GM21360 (cell line): ENCODE data around the gene ARHGAP33.
A peak's percentile ranks its signal among the peaks of the same experiment; 100 is the strongest.

Experiments
- ATAC-seq: cut with Tn5 transposase; IDR thresholded peaks from one replicate; pipeline ENCODE4 v1.9.1; 2021; ENCODE audit warnings: mild to moderate bottlenecking, moderate library complexity; ENCODE audit not compliant: unreplicated experiment

Gene ARHGAP33

GRCh38 chr19:35775298-35776101 is at the start of gene ARHGAP33:
TSS of gene ARHGAP33 (plus strand) at chr19:35775564. CDS start at chr19:35775659, 95 bp downstream.
- peak; percentile 86 for ATAC-seq

GRCh38 chr19:35727053-35727955 is 48.1 kb upstream of the ARHGAP33 start:
- no peak for ATAC-seq

- no peak for ATAC-seq
These were observed 47.2 kb upstream of the ARHGAP33 start for GRCh38 chr19:35727956-35728706.

- no peak for ATAC-seq
These were observed 46.3 kb upstream of the ARHGAP33 start for GRCh38 chr19:35729021-35729420.

- ATAC-seq = no peak
These were observed 45.6 kb upstream of the ARHGAP33 start for GRCh38 chr19:35729763-35730162.

GRCh38 chr19:35730326-35730725 is 45.0 kb upstream of the ARHGAP33 start:
- no peak for ATAC-seq

- ATAC-seq = no peak
These were observed 44.0 kb upstream of the ARHGAP33 start for GRCh38 chr19:35731353-35731752.

- no peak for ATAC-seq
These were observed 43.5 kb upstream of the ARHGAP33 start for GRCh38 chr19:35731779-35732405.

GRCh38 chr19:35732540-35733179 is 42.7 kb upstream of the ARHGAP33 start:
- no peak for ATAC-seq

GRCh38 chr19:35733180-35734125 is 41.9 kb upstream of the ARHGAP33 start:
- no peak for ATAC-seq

- ATAC-seq = no peak
These were observed 41.1 kb upstream of the ARHGAP33 start for GRCh38 chr19:35734273-35734672.

GRCh38 chr19:35734889-35735288 is 40.5 kb upstream of the ARHGAP33 start:
- no peak for ATAC-seq

GRCh38 chr19:35736913-35737886 is 38.2 kb upstream of the ARHGAP33 start:
- no peak for ATAC-seq

GRCh38 chr19:35738021-35738886 is 37.1 kb upstream of the ARHGAP33 start:
- no peak for ATAC-seq

GRCh38 chr19:35738887-35739229 is 36.5 kb upstream of the ARHGAP33 start:
- ATAC-seq = no peak

- no peak for ATAC-seq
These were observed 35.9 kb upstream of the ARHGAP33 start for GRCh38 chr19:35739275-35740107.
